SK-N-SH treated with all-trans-retinoic acid at 6 μM for 48 hours (cell line): Measurements from ENCODE around the gene QARS1.

Source experiments
- ARNTL ChIP-seq: fragments of 450-650 bp; formaldehyde crosslinking; IDR thresholded peaks from 2 replicates; pipeline ENCODE4 v1.5.0; 2020; ENCODE audit warnings: low read depth, mild to moderate bottlenecking, moderate library complexity, borderline replicate concordance
- CREB5 ChIP-seq: fragments of 250-450 bp; sonication (Bioruptor Pico); IDR thresholded peaks from 2 replicates; pipeline ENCODE4 v1.5.1; 2020; ENCODE audit warnings: low read depth, mild to moderate bottlenecking, moderate library complexity
- ISL1 ChIP-seq: fragments of 250-450 bp; sonication (Bioruptor Pico); IDR thresholded peaks from 2 replicates; pipeline ENCODE4 v2.1.2; 2022; ENCODE audit warnings: mild to moderate bottlenecking, moderate library complexity
- PATZ1 ChIP-seq: fragments of 250-450 bp; sonication (Bioruptor Pico); IDR thresholded peaks from 2 replicates; pipeline ENCODE4 v1.8.0; 2020; ENCODE audit warnings: mild to moderate bottlenecking, moderate library complexity, borderline replicate concordance
- POU6F1 ChIP-seq: fragments of 250-450 bp; sonication (Bioruptor Pico); IDR thresholded peaks from 2 replicates; pipeline ENCODE4 v1.8.0; 2021; ENCODE audit warnings: low read depth, mild to moderate bottlenecking, moderate library complexity, borderline replicate concordance
- PPARA ChIP-seq: fragments of 250-450 bp; sonication (Bioruptor Pico); IDR thresholded peaks from 2 replicates; pipeline ENCODE4 v1.5.0; 2020; ENCODE audit warnings: mild to moderate bottlenecking, borderline replicate concordance
- RARB ChIP-seq: fragments of 250-450 bp; sonication (Bioruptor Pico); IDR thresholded peaks from 2 replicates; pipeline ENCODE4 v1.8.0; 2021; ENCODE audit warnings: mild to moderate bottlenecking, moderate library complexity
- SNAI2 ChIP-seq: fragments of 250-450 bp; sonication (Bioruptor Pico); IDR thresholded peaks from 2 replicates; pipeline ENCODE4 v1.5.0; 2020; ENCODE audit warnings: mild to moderate bottlenecking, moderate library complexity
- TSHZ2 ChIP-seq: fragments of 250-450 bp; sonication (Bioruptor Pico); IDR thresholded peaks from 2 replicates; pipeline ENCODE4 v1.5.0; 2020; ENCODE audit warnings: mild to moderate bottlenecking, moderate library complexity
- ZFP3 ChIP-seq: fragments of 250-450 bp; sonication (Bioruptor Pico); IDR thresholded peaks from 2 replicates; pipeline ENCODE4 v1.5.0; 2020; ENCODE audit warnings: mild to moderate bottlenecking, moderate library complexity
- ZFP30 ChIP-seq: fragments of 450-650 bp; formaldehyde crosslinking; IDR thresholded peaks from 2 replicates; pipeline ENCODE4 v1.5.0; 2022; ENCODE audit warnings: mild to moderate bottlenecking, moderate library complexity
- ZNF70 ChIP-seq: fragments of 450-650 bp; formaldehyde crosslinking; IDR thresholded peaks from 2 replicates; pipeline ENCODE4 v1.5.0; 2020; ENCODE audit warnings: mild to moderate bottlenecking, moderate library complexity
- ZNF8 ChIP-seq: fragments of 450-650 bp; formaldehyde crosslinking; IDR thresholded peaks from 2 replicates; pipeline ENCODE4 v1.5.0; 2020; ENCODE audit warnings: mild to moderate bottlenecking, moderate library complexity

- no peak for TF ChIP-seq CREB5 (CRISPR knock-in tag)
- no peak for TF ChIP-seq SNAI2 (CRISPR knock-in tag)
- no peak for TF ChIP-seq ZFP3 (CRISPR knock-in tag)
- TF ChIP-seq TSHZ2 (CRISPR knock-in tag) = no peak
- no peak for TF ChIP-seq PATZ1 (CRISPR knock-in tag)
- TF ChIP-seq POU6F1 (CRISPR knock-in tag) = no peak
- TF ChIP-seq RARB = no peak
- no peak for TF ChIP-seq ZNF8
- TF ChIP-seq ARNTL (CRISPR knock-in tag) = no peak
- TF ChIP-seq ZNF70 (CRISPR knock-in tag) = no peak
- TF ChIP-seq PPARA = no peak
- no peak for TF ChIP-seq ISL1 (CRISPR knock-in tag)
- no peak for TF ChIP-seq ZFP30 (CRISPR knock-in tag)
These were observed 5.5 kb downstream of the QARS1 start for GRCh38 chr3:49098910-49099630.
